Mammary epithelial cell (primary cell): Measurements from ENCODE around the gene TCFL5.

ENCODE experiments used
- EZH2 ChIP-seq: IDR thresholded peaks from 2 replicates; pipeline ENCODE4 v1.6.1; 2012; ENCODE audit warnings: low read length, inconsistent platforms, borderline replicate concordance
- TF ChIP-seq, protein P1 (sequence below), 2 donors: IDR thresholded peaks in 1 of 2; conservative IDR thresholded peaks in 1 of 2; 2 replicates each; pipeline ENCODE4 v1.5.1; 2011 to 2012; ENCODE audit warnings: inconsistent platforms in 2 of 2, low read length in 2 of 2, mild to moderate bottlenecking in 2 of 2, control low read depth in 1 of 2, low read depth in 1 of 2; ENCODE audit not compliant: insufficient read depth in 1 of 2; ENCODE audit errors: extremely low read depth in 1 of 2

GRCh38 chr20:62817975-62818591, 43.5 kb downstream of the TCFL5 start:
- TF ChIP-seq, protein P1, sequence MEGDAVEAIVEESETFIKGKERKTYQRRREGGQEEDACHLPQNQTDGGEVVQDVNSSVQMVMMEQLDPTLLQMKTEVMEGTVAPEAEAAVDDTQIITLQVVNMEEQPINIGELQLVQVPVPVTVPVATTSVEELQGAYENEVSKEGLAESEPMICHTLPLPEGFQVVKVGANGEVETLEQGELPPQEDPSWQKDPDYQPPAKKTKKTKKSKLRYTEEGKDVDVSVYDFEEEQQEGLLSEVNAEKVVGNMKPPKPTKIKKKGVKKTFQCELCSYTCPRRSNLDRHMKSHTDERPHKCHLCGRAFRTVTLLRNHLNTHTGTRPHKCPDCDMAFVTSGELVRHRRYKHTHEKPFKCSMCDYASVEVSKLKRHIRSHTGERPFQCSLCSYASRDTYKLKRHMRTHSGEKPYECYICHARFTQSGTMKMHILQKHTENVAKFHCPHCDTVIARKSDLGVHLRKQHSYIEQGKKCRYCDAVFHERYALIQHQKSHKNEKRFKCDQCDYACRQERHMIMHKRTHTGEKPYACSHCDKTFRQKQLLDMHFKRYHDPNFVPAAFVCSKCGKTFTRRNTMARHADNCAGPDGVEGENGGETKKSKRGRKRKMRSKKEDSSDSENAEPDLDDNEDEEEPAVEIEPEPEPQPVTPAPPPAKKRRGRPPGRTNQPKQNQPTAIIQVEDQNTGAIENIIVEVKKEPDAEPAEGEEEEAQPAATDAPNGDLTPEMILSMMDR (conservative IDR thresholded peaks at IDR 0.05 in 1 of 2, IDR thresholded peaks at IDR 0.05 in 1 of 2; ENCODE audit: extremely low read depth in 1 of 2, insufficient read depth in 1 of 2, low read depth in 1 of 2, low read length in 2 of 2) = no peak
- TF ChIP-seq EZH2 = no peak
